H9 (cell line): Measurements from ENCODE around the gene DCUN1D4. TPM values are rescaled to one million over a fixed set of nuclear protein-coding genes. Genes with fewer than 3 reads are reported as not detected.
"Not testable (repeated sequence)": the region's sequence is repeated elsewhere in the genome, so short reads cannot be mapped to it uniquely, and the experiment has no call there.

Experiments
- DNase-seq: peaks from one replicate; pipeline ENCODE4 v3.0.0-alpha.2; 2017
- H2AFZ ChIP-seq: one replicate; pipeline ENCODE4 v1.6.1; 2013; ENCODE audit warnings: mild to moderate bottlenecking, low read length, control low read depth, moderate library complexity
- H2AK5ac ChIP-seq: 2 replicates; pipeline ENCODE4 v1.6.1; 2013; ENCODE audit warnings: low read length, control low read depth, mixed read lengths; ENCODE audit not compliant: insufficient read length
- H2BK120ac ChIP-seq: one replicate; pipeline ENCODE4 v1.6.1; 2013; ENCODE audit warnings: low read depth, mild to moderate bottlenecking, low read length, control low read depth, inconsistent platforms; ENCODE audit not compliant: poor library complexity, severe bottlenecking
- H2BK12ac ChIP-seq: 2 replicates; pipeline ENCODE4 v1.6.1; 2013; ENCODE audit warnings: low read length, control low read depth, mixed read lengths, low read depth; ENCODE audit not compliant: insufficient read length
- H2BK15ac ChIP-seq: 2 replicates; pipeline ENCODE4 v1.6.1; 2013; ENCODE audit warnings: low read depth, low read length, control low read depth
- H2BK20ac ChIP-seq: one replicate; pipeline ENCODE4 v1.6.1; 2013; ENCODE audit warnings: low read depth, mild to moderate bottlenecking, low read length, control low read depth, inconsistent platforms; ENCODE audit not compliant: poor library complexity, severe bottlenecking
- H2BK5ac ChIP-seq: 2 replicates; pipeline ENCODE4 v1.6.1; 2013; ENCODE audit warnings: low read length, control low read depth, mixed read lengths; ENCODE audit not compliant: insufficient read length
- H3K14ac ChIP-seq: 2 replicates; pipeline ENCODE4 v1.6.1; 2013; ENCODE audit warnings: low read length, control low read depth; ENCODE audit not compliant: insufficient read depth
- H3K18ac ChIP-seq: 2 replicates; pipeline ENCODE4 v1.6.1; 2013; ENCODE audit warnings: low read depth, mild to moderate bottlenecking, mixed read lengths, low read length, control low read depth; ENCODE audit not compliant: insufficient read length
- H3K23ac ChIP-seq: 2 replicates; pipeline ENCODE4 v1.6.1; 2013; ENCODE audit warnings: low read length, control low read depth, mixed read lengths, low read depth; ENCODE audit not compliant: insufficient read length
- H3K23me2 ChIP-seq: 2 replicates; pipeline ENCODE4 v1.6.1; 2013; ENCODE audit warnings: low read depth, mild to moderate bottlenecking, mixed read lengths, low read length, control low read depth; ENCODE audit not compliant: insufficient read length, poor library complexity, severe bottlenecking
- H3K27ac ChIP-seq: 2 replicates; pipeline ENCODE4 v1.5.1; 2013; ENCODE audit warnings: low read length, control low read depth, mixed read lengths, low read depth; ENCODE audit not compliant: insufficient read length
- H3K27me3 ChIP-seq: 2 replicates; pipeline ENCODE4 v1.6.1; 2013; ENCODE audit warnings: low read length, control low read depth, inconsistent platforms; ENCODE audit not compliant: insufficient read depth
- H3K4ac ChIP-seq: 2 replicates; pipeline ENCODE4 v1.6.1; 2013; ENCODE audit warnings: low read depth, mild to moderate bottlenecking, control low read depth, inconsistent platforms, low read length, moderate library complexity
- H3K4me1 ChIP-seq: 2 replicates; pipeline ENCODE4 v1.6.1; 2013; ENCODE audit warnings: low read length, control low read depth, inconsistent platforms; ENCODE audit not compliant: insufficient read depth
- H3K4me2 ChIP-seq: 2 replicates; pipeline ENCODE4 v1.6.1; 2013; ENCODE audit warnings: low read length, control low read depth, mixed read lengths; ENCODE audit not compliant: insufficient read length, insufficient read depth
- H3K56ac ChIP-seq: 2 replicates; pipeline ENCODE4 v1.6.1; 2013; ENCODE audit warnings: low read depth, mild to moderate bottlenecking, mixed read lengths, low read length, control low read depth; ENCODE audit not compliant: insufficient read length
- H3K79me1 ChIP-seq: 2 replicates; pipeline ENCODE4 v1.6.1; 2013; ENCODE audit warnings: low read depth, mild to moderate bottlenecking, moderate library complexity, low read length, control low read depth, inconsistent platforms; ENCODE audit not compliant: insufficient read depth, poor library complexity, severe bottlenecking
- H3K79me2 ChIP-seq: 2 replicates; pipeline ENCODE4 v1.6.1; 2013; ENCODE audit warnings: low read length, control low read depth, inconsistent platforms; ENCODE audit not compliant: insufficient read depth
- H3K9ac ChIP-seq: 2 replicates; pipeline ENCODE4 v1.6.1; 2013; ENCODE audit warnings: low read length, control low read depth, mixed read lengths; ENCODE audit not compliant: insufficient read length; ENCODE audit errors: extremely low read depth
- H3K9me3 ChIP-seq: one replicate; pipeline ENCODE4 v1.6.1; 2013; ENCODE audit warnings: low read depth, low read length, inconsistent platforms; ENCODE audit not compliant: control insufficient read depth
- H3T11ph ChIP-seq: one replicate; pipeline ENCODE4 v1.6.1; 2013; ENCODE audit warnings: mild to moderate bottlenecking, low read length, control low read depth, inconsistent platforms
- H4K20me1 ChIP-seq: one replicate; pipeline ENCODE4 v1.6.1; 2013; ENCODE audit not compliant: control insufficient read depth, insufficient read length, insufficient read depth
- H4K5ac ChIP-seq: 2 replicates; pipeline ENCODE4 v1.6.1; 2013; ENCODE audit warnings: low read depth, mild to moderate bottlenecking, mixed read lengths, low read length, control low read depth; ENCODE audit not compliant: insufficient read length
- H4K8ac ChIP-seq: replicated peaks from 2 replicates; pipeline ENCODE4 v1.6.1; 2013; ENCODE audit warnings: low read length, control low read depth, mixed read lengths, low read depth; ENCODE audit not compliant: insufficient read length
- H4K91ac ChIP-seq: 2 replicates; pipeline ENCODE4 v1.6.1; 2013; ENCODE audit warnings: low read depth, mild to moderate bottlenecking, moderate library complexity, mixed read lengths, low read length, control low read depth; ENCODE audit not compliant: insufficient read length
- H3K27ac Mint-ChIP-seq, 3 experiments: 2 replicates in 2 of 3; 3 replicates in 1 of 3; pipeline ENCODE4 v1.8.0; 2020 to 2021; ENCODE audit warnings: mixed read lengths in 3 of 3, mild to moderate bottlenecking in 1 of 3, moderate library complexity in 1 of 3
- H3K27me3 Mint-ChIP-seq: 2 replicates; pipeline ENCODE4 v1.8.0; 2021; ENCODE audit warnings: low read depth, mild to moderate bottlenecking, moderate library complexity, mixed read lengths
- H3K36me3 Mint-ChIP-seq, 3 experiments: 2 replicates in 2 of 3; 3 replicates in 1 of 3; pipeline ENCODE4 v1.8.0; 2020 to 2021; ENCODE audit warnings: low read depth in 3 of 3, mixed read lengths in 3 of 3; ENCODE audit not compliant: insufficient read depth in 1 of 3
- H3K4me1 Mint-ChIP-seq, 2 experiments: 2 replicates each; pipeline ENCODE4 v1.8.0; 2020; ENCODE audit warnings: mixed read lengths in 2 of 2
- H3K4me3 Mint-ChIP-seq, 2 experiments: 2 replicates in 1 of 2; 3 replicates in 1 of 2; pipeline ENCODE4 v1.8.0; 2020 to 2021; ENCODE audit warnings: mild to moderate bottlenecking in 2 of 2, mixed read lengths in 2 of 2, moderate library complexity in 1 of 2
- H3K9me3 Mint-ChIP-seq, 2 experiments: 2 replicates in 1 of 2; 3 replicates in 1 of 2; pipeline ENCODE4 v1.8.0; 2020; ENCODE audit warnings: mild to moderate bottlenecking in 2 of 2, mixed read lengths in 2 of 2, moderate library complexity in 1 of 2
- CTCF ChIP-seq: fragments of 200-600 bp; sonication (generic); conservative IDR thresholded peaks from 3 replicates; pipeline ENCODE4 v1.8.0; 2021; ENCODE audit warnings: antibody characterized with exemption, mild to moderate bottlenecking
- WGBS: extraction: QIAGEN DNeasy Blood & Tissue Kit; methylation state at CpG from one replicate; pipeline ENCODE4 v1.1.7; 2013; ENCODE audit warnings: missing lambda C conversion rate, low lambda C conversion rate, mixed read lengths; ENCODE audit not compliant: insufficient read length; ENCODE audit errors: extremely low coverage; 5-methylcytosine and 5-hydroxymethylcytosine counted together
- total RNA-seq: library from RNA; stranded (reverse); gene quantifications from 2 replicates; pipeline ENCODE4 v1.2.1, GENCODE V29; 2021

DCUN1D4 gene
- total RNA-seq, 1 experiment from 2014 or later: 46.7 TPM

GRCh38 chr4:51890760-51891159 is 47.8 kb downstream of the DCUN1D4 start:
- Histone ChIP-seq H3T11ph (no peak overlapping the region), H2AK5ac (no peak overlapping the region), H3K23me2 (no peaks in the 10 kb centered on the region), H3K14ac (no peak overlapping the region), H3K23ac (no peak overlapping the region), H3K4ac (no peak overlapping the region), H2BK20ac (no peak overlapping the region), H4K91ac (no peak overlapping the region), H4K5ac (no peak overlapping the region), H3K4me1 (no peaks in the 10 kb centered on the region), H3K4me2 (no peak overlapping the region), H2BK120ac (no peak overlapping the region), H3K9me3 (no peaks in the 10 kb centered on the region), H2BK12ac (no peak overlapping the region), H3K79me1 (no peaks in the 10 kb centered on the region), H3K79me2 (no peaks in the 10 kb centered on the region), H4K20me1 (no peaks in the 10 kb centered on the region), H3K27ac (no peak overlapping the region), H3K27me3 (no peaks in the 10 kb centered on the region), H2BK5ac (no peak overlapping the region), H3K9ac (no peak overlapping the region), H2AFZ (no peak overlapping the region), H3K56ac (no peak overlapping the region), H3K18ac (no peak overlapping the region), H2BK15ac (no peak overlapping the region), H4K8ac (no peak overlapping the region)
- Mint-ChIP-seq H3K27ac (no peak overlapping the region), H3K4me1 (peaks cover 1 to 3% of the 10 kb centered on the region in 2 experiments; a peak in 3 of 4 replicates), H3K9me3 (no peaks in the 10 kb centered on the region; a peak in 1 of 5 replicates), H3K36me3 (peaks cover 20 to 42% (median 38%) of the 10 kb centered on the region in 3 experiments), H3K4me3 (no peak overlapping the region), H3K27me3 (no peaks in the 10 kb centered on the region)
- no CpG with 5 or more reads among the region's 1 CpG for WGBS
- no peak for DNase-seq
- no peak for TF ChIP-seq CTCF

GRCh38 chr4:51893402-51893801 is 50.4 kb downstream of the DCUN1D4 start:
- H3K4me3 Mint-ChIP-seq, H4K5ac ChIP-seq, H3K79me2 ChIP-seq, H3K79me1 ChIP-seq, H3K4me2 ChIP-seq, H3K18ac ChIP-seq, H3K56ac ChIP-seq, H3K9ac ChIP-seq, H3K14ac ChIP-seq, H3K9me3 Mint-ChIP-seq, H2BK20ac ChIP-seq, H3T11ph ChIP-seq, H3K4me1 ChIP-seq, H3K4ac ChIP-seq, DNase-seq, H2AFZ ChIP-seq, H3K23ac ChIP-seq, H2BK12ac ChIP-seq, H3K27ac Mint-ChIP-seq, H2BK120ac ChIP-seq, H3K9me3 ChIP-seq, H3K27me3 Mint-ChIP-seq, H3K27me3 ChIP-seq, H2BK15ac ChIP-seq, H4K20me1 ChIP-seq, H3K4me1 Mint-ChIP-seq, H2BK5ac ChIP-seq, H4K91ac ChIP-seq, H4K8ac ChIP-seq, H3K23me2 ChIP-seq, H2AK5ac ChIP-seq, H3K27ac ChIP-seq: not testable (repeated sequence)
- H3K36me3 Mint-ChIP-seq: peaks cover 16 to 31% (median 31%) of the 10 kb centered on the region in 3 experiments
- no CpG with 5 or more reads among the region's 16 CpGs for WGBS
